T-helper 2 cell (primary cell): ENCODE results near the gene ALDOA.

Experiments used
- DNase-seq, 5 experiments: peaks; one replicate each; pipeline versions ENCODE4 v3.0.0 to v3.0.0-alpha.2; 2012 to 2022

The ALDOA gene

GRCh38 chr16:30041841-30042240, 23.7 kb upstream of the ALDOA start:
- DNase-seq: no peak

- DNase-seq: no peak
These were observed 19.4 kb upstream of the ALDOA start for GRCh38 chr16:30046178-30046577.

- no peak for DNase-seq
These were observed 19.0 kb upstream of the ALDOA start for GRCh38 chr16:30046588-30046987.

GRCh38 chr16:30049871-30050270, 15.7 kb upstream of the ALDOA start:
- DNase-seq: no peak

- DNase-seq: no peak
These were observed 14.0 kb upstream of the ALDOA start for GRCh38 chr16:30051518-30051917.

- peak; percentile 75 to 93 (median 79) for DNase-seq
These were observed 12.7 kb upstream of the ALDOA start for GRCh38 chr16:30052671-30053372.

- DNase-seq: no peak
These were observed 12.1 kb upstream of the ALDOA start for GRCh38 chr16:30053376-30054015.

GRCh38 chr16:30054451-30054850, 11.1 kb upstream of the ALDOA start:
- DNase-seq: no peak

- DNase-seq: peak in 2 of 5 experiments; percentile 32 to 62
These were observed 10.5 kb upstream of the ALDOA start for GRCh38 chr16:30054959-30055553.

GRCh38 chr16:30060346-30060745, 5.2 kb upstream of the ALDOA start:
- no peak for DNase-seq

GRCh38 chr16:30060836-30061554, 4.6 kb upstream of the ALDOA start:
- no peak for DNase-seq

GRCh38 chr16:30063278-30063892, 2.2 kb upstream of the ALDOA start:
- no peak for DNase-seq

GRCh38 chr16:30063893-30064728, 1.4 kb upstream of the ALDOA start:
- peak in 4 of 5 experiments; percentile 50 to 84 (median 53) for DNase-seq

- DNase-seq: no peak
These were observed 845 bp upstream of the ALDOA start for GRCh38 chr16:30064729-30065101.

GRCh38 chr16:30065943-30066760, 592 bp downstream of the ALDOA start:
- peak in 2 of 5 experiments; percentile 17 to 49 for DNase-seq

GRCh38 chr16:30066761-30067583, 1.4 kb downstream of the ALDOA start:
- DNase-seq: no peak

GRCh38 chr16:30067584-30067916, 2.0 kb downstream of the ALDOA start:
- no peak for DNase-seq

GRCh38 chr16:30068333-30068732, 2.8 kb downstream of the ALDOA start:
- no peak for DNase-seq

GRCh38 chr16:30068750-30069610, 3.4 kb downstream of the ALDOA start:
- DNase-seq: peak in 4 of 5 experiments; percentile 39 to 68 (median 48)
